ENCODE measurements around the gene KYNU.

The KYNU gene

DNA sequence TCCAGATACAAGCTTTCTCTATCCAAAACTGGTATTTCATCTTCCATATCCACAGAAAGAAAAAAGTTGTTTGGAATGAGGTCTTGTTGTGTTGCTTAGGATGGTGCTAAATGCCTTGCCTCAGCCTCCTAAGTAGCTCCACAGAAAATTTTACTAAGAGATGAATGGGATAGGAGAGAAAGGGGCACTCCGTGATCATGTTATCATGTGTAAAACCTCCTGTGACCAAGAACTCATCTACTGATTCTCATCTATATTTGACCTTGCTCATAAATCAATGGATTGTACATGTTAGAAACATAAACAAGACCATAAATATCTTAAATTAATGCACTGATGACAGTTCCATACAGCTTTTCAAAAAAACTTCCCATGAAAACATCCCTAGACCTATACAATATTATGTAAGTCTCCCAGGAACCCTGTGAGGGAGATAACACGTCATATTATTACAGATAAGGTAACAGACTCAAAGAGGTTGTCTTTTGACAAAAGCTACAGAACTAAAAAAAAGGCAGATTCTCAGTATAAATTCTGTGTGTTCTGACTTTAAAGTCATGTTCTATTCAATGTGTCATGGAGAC, 29.3 kb upstream of the KYNU start:
- no peak overlapping the region for H3K4me3 ChIP-seq (replicated peaks; ENCODE audit: low read depth, low read length)
- no peaks in the 10 kb centered on the region for H3K27me3 ChIP-seq (replicated peaks; ENCODE audit: control insufficient read depth, insufficient read depth, low read length)
- H3K36me3 ChIP-seq (ENCODE audit: control insufficient read depth, insufficient read depth, low read length) = no peaks in the 10 kb centered on the region
- TF ChIP-seq, protein P1, sequence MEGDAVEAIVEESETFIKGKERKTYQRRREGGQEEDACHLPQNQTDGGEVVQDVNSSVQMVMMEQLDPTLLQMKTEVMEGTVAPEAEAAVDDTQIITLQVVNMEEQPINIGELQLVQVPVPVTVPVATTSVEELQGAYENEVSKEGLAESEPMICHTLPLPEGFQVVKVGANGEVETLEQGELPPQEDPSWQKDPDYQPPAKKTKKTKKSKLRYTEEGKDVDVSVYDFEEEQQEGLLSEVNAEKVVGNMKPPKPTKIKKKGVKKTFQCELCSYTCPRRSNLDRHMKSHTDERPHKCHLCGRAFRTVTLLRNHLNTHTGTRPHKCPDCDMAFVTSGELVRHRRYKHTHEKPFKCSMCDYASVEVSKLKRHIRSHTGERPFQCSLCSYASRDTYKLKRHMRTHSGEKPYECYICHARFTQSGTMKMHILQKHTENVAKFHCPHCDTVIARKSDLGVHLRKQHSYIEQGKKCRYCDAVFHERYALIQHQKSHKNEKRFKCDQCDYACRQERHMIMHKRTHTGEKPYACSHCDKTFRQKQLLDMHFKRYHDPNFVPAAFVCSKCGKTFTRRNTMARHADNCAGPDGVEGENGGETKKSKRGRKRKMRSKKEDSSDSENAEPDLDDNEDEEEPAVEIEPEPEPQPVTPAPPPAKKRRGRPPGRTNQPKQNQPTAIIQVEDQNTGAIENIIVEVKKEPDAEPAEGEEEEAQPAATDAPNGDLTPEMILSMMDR (IDR thresholded peaks at IDR 0.05; ENCODE audit: insufficient read depth, low read length, poor library complexity, severe bottlenecking) = no peak
- DNase-seq (ENCODE audit: extremely low read depth, insufficient read length) = no peak

DNA sequence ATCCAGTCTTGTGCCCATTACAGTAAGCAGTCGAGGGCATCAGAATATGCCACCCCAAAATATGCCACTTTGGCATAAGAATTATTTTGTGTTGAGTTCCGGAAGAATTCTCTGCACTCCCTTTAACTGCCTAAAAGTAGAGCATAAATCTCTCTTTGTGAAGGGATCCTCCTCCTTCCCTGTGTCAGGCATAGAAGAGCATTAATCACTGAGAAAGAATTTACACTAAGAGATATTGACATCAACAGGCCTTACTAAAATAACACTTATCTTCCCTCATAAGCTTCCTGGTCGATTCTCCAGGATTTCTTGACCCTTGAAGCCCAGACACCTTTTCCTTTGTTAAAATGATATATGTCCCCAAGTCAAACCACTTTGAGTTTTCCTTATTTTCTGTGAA, 27.6 kb upstream of the KYNU start:
- Histone ChIP-seq H3K27me3 (replicated peaks; ENCODE audit: control insufficient read depth, insufficient read depth, low read length) (no peaks in the 10 kb centered on the region), H3K36me3 (ENCODE audit: control insufficient read depth, insufficient read depth, low read length) (no peaks in the 10 kb centered on the region), H3K4me3 (replicated peaks; ENCODE audit: low read depth, low read length) (no peak overlapping the region)
- DNase-seq (ENCODE audit: extremely low read depth, insufficient read length) = no peak
- TF ChIP-seq, protein P1 (IDR thresholded peaks at IDR 0.05; ENCODE audit: insufficient read depth, low read length, poor library complexity, severe bottlenecking) = no peak

DNA sequence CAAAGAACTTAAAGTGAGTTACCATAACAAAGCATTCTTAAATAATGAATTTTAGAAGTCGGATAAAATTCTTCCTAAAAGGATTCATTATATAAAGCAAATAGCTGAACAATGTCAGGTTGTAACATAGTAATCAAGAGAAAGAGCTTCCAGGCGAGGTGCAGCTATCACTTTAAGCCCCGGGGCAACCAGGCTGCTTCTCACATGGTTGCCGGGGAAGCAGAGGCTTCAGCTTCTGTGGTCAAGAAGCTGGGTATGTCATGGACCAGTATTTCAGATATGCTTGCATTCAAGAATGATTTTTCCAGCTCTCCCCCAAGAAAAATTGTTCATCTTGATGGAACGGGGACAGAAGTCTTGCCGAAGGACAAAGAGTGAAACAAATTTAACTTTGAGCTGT, 23.6 kb upstream of the KYNU start:
- Histone ChIP-seq H3K4me3 (replicated peaks; ENCODE audit: low read depth, low read length) (no peak overlapping the region), H3K36me3 (ENCODE audit: control insufficient read depth, insufficient read depth, low read length) (peaks cover 8% of the 10 kb centered on the region), H3K27me3 (replicated peaks; ENCODE audit: control insufficient read depth, insufficient read depth, low read length) (no peaks in the 10 kb centered on the region)
- no peak for DNase-seq (ENCODE audit: extremely low read depth, insufficient read length)
- TF ChIP-seq, protein P1 (IDR thresholded peaks at IDR 0.05; ENCODE audit: insufficient read depth, low read length, poor library complexity, severe bottlenecking) = no peak

DNA sequence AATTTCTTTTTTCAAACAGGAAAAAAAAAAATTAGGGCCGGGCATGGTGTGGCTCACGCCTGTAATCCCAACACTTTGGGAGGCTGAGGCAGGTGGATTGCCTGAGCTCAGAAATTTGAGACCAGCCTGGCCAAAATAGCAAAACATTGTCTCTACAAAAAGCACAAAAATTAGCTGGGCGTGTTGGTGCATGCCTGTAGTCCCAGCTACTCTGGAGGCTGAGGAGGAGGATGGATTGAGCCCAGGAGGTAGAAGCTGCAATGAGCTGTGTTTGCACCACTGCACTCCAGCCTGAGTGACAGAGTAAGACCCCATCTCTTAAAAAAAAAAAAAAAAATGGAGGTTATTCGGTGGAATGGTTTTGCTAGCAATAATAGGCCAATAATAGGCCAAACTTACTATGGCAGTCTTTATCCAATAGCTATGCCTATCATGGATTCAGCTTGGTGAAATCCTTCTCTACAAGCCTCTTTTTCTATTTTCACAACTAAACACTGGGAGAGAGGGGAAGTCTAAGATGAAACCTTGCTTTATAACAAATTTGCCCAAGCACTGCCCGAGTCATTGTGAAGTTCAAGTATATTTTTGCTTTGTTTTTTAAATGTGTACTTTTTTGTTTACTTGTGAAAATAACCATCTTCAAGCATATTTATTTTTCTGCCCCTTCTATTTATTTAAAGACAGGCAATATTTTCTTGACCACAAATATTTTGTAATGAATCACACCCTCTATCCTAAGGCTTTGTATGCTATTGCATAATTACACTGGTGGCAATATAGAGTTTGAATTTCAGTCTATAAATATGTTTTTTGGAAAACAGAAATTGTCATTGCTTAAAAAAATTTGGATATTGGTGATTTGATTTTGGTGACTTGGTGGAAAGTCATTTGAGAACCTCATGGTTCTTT, 20.0 kb upstream of the KYNU start:
- no peak for DNase-seq (ENCODE audit: extremely low read depth, insufficient read length)

DNA sequence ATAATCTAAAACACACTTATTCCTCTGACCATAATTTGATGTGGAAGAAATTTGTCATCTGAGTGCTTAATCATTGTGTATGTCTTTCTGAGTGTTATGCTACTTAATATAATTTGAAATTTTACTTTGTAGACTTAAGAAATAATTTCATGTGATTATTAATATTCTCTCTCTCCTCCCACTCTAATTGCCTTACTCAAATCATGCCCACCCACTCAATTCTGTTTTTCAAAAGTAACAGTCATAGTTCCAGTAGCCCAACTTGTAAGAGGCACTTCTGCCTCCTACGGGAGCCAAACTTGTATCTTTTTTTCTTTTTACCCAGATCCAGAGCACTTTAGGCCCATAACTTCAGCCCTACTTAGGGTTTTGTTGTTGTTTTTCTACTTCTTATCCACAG, 18.5 kb upstream of the KYNU start:
- H3K36me3 ChIP-seq (ENCODE audit: control insufficient read depth, insufficient read depth, low read length) = peaks cover 12% of the 10 kb centered on the region
- TF ChIP-seq, protein P1 (IDR thresholded peaks at IDR 0.05; ENCODE audit: insufficient read depth, low read length, poor library complexity, severe bottlenecking) = no peak
- no peak overlapping the region for H3K4me3 ChIP-seq (replicated peaks; ENCODE audit: low read depth, low read length)
- no peaks in the 10 kb centered on the region for H3K27me3 ChIP-seq (replicated peaks; ENCODE audit: control insufficient read depth, insufficient read depth, low read length)
- DNase-seq (ENCODE audit: extremely low read depth, insufficient read length) = no peak

More for the DNA sequence above, 20.0 kb upstream of the KYNU start:
- Histone ChIP-seq H3K36me3 (ENCODE audit: control insufficient read depth, insufficient read depth, low read length) (peaks cover 12% of the 10 kb centered on the region), H3K4me3 (replicated peaks; ENCODE audit: low read depth, low read length) (no peak overlapping the region), H3K27me3 (replicated peaks; ENCODE audit: control insufficient read depth, insufficient read depth, low read length) (no peaks in the 10 kb centered on the region)
- TF ChIP-seq, protein P1 (IDR thresholded peaks at IDR 0.05; ENCODE audit: insufficient read depth, low read length, poor library complexity, severe bottlenecking) = no peak

All from GM06990 (cell line).